Suprapubic skin (tissue), 3 donors: ENCODE data around the gene DNAAF1.

Source experiments
- CTCF ChIP-seq, 2 donors: fragments of 200-600 bp in 1 of 2; fragments of 450-650 bp in 1 of 2; sonication (generic) in 1 of 2; IDR thresholded peaks; one replicate each; pipeline ENCODE4 v1.5.1; 2016 to 2019; ENCODE audit warnings: antibody characterized with exemption in 2 of 2, mild to moderate bottlenecking in 1 of 2, moderate library complexity in 1 of 2
- EP300 ChIP-seq: sonication (generic); formaldehyde crosslinking; IDR thresholded peaks from one replicate; pipeline ENCODE4 v1.6.1; 2017; ENCODE audit warnings: antibody characterized with exemption
- POLR2A ChIP-seq, 2 donors: fragments of 450-650 bp; IDR thresholded peaks; one replicate each; pipeline ENCODE4 v1.6.1; 2017; ENCODE audit warnings: antibody characterized with exemption in 2 of 2, mild to moderate bottlenecking in 2 of 2, moderate library complexity in 2 of 2

- TF ChIP-seq CTCF (IDR thresholded peaks at IDR 0.05) (no peak), POLR2A (IDR thresholded peaks at IDR 0.05) (no peak), EP300 (no peak)
These were observed 48.6 kb upstream of the DNAAF1 start for GRCh38 chr16:84096447-84097005.
